Measurements from ENCODE around the gene HOXA5.

HOXA5 gene

GRCh38 chr7:27181795-27182275, 38.4 kb upstream of the HOXA5 start (continued):
- TF ChIP-seq INSM2 (tag by site-specific recombination; IDR thresholded peaks at IDR 0.05) (no peak), PRDM10 (tag by site-specific recombination; IDR thresholded peaks at IDR 0.05) (no peak), ZNF214 (tag by site-specific recombination; IDR thresholded peaks at IDR 0.05; ENCODE audit: borderline replicate concordance) (no peak), ZNF639 (tag by site-specific recombination; IDR thresholded peaks at IDR 0.05) (no peak), ZNF704 (tag by site-specific recombination; IDR thresholded peaks at IDR 0.05) (no peak), KLF16 (tag by site-specific recombination; IDR thresholded peaks at IDR 0.05) (no peak), ZNF112 (tag by site-specific recombination; IDR thresholded peaks at IDR 0.05) (no peak), ZNF404 (tag by site-specific recombination; IDR thresholded peaks at IDR 0.05) (no peak), ZFHX2 (tag by site-specific recombination; conservative IDR thresholded peaks at IDR 0.05) (peak; percentile 26; the same call in 1 of the 2 replicates), IKZF3 (tag by site-specific recombination; IDR thresholded peaks at IDR 0.05) (peak; percentile 24; the same call in 1 of the 2 replicates), ZNF426 (tag by site-specific recombination; IDR thresholded peaks at IDR 0.05) (no peak), YY1 (tag by site-specific recombination; IDR thresholded peaks at IDR 0.05) (no peak), BCL11B (tag by site-specific recombination; IDR thresholded peaks at IDR 0.05; ENCODE audit: low read depth) (no peak), ZNF140 (tag by site-specific recombination; IDR thresholded peaks at IDR 0.05) (no peak), MYNN (tag by site-specific recombination; IDR thresholded peaks at IDR 0.05; ENCODE audit: borderline replicate concordance) (no peak), ZBTB44 (tag by site-specific recombination; IDR thresholded peaks at IDR 0.05) (no peak)
